Ovary (tissue), 9 donors: Measurements from ENCODE around the gene TBC1D8. TPM values are rescaled to one million over a fixed set of nuclear protein-coding genes. Genes with fewer than 3 reads are reported as not detected.
"Not testable (repeated sequence)": the region's sequence is repeated elsewhere in the genome, so short reads cannot be mapped to it uniquely, and the experiment has no call there.

ENCODE experiments used
- DNase-seq, 5 donors: peaks; one replicate each; pipeline ENCODE4 v3.0.0-alpha.2; 2019 to 2020
- H3K27ac ChIP-seq, 2 donors: fragments of 200-600 bp; one replicate each; pipeline versions ENCODE4 v1.5.1 to v1.8.0; 2019 to 2022
- H3K27me3 ChIP-seq: fragments of 200-600 bp; one replicate; pipeline ENCODE4 v1.8.0; 2022
- H3K36me3 ChIP-seq: fragments of 200-600 bp; sonication (generic); one replicate; pipeline ENCODE4 v1.5.1; 2019
- H3K4me1 ChIP-seq: one replicate; pipeline ENCODE4 v1.8.1; 2013; ENCODE audit warnings: mild to moderate bottlenecking, moderate library complexity; ENCODE audit not compliant: insufficient read depth
- H3K4me3 ChIP-seq: fragments of 200-600 bp; sonication (generic); one replicate; pipeline ENCODE4 v1.5.1; 2017
- H3K9me3 ChIP-seq, 2 donors: fragments of 200-600 bp in 1 of 2; sonication (generic) in 1 of 2; one replicate each; pipeline versions ENCODE4 v1.5.1 to v1.8.1; 2013 to 2019; ENCODE audit warnings: mild to moderate bottlenecking in 1 of 2, moderate library complexity in 1 of 2
- EP300 ChIP-seq: sonication (generic); formaldehyde crosslinking; IDR thresholded peaks from one replicate; pipeline ENCODE4 v1.6.1; 2017; ENCODE audit warnings: antibody characterized with exemption
- POLR2A ChIP-seq: fragments of 450-650 bp; IDR thresholded peaks from one replicate; pipeline ENCODE4 v1.6.1; 2017; ENCODE audit warnings: antibody characterized with exemption, mild to moderate bottlenecking, moderate library complexity
- WGBS, 3 donors: extraction: QIAGEN DNeasy Blood & Tissue Kit in 1 of 3; methylation state at CpG; one replicate each; pipeline versions ENCODE4 v1.1.5 to v1.1.7; 2013 to 2017; 5-methylcytosine and 5-hydroxymethylcytosine counted together
- intact Hi-C, 4 donors: fragments of 100-400 bp; cut with DNase I; formaldehyde crosslinking; loops; one replicate each; pipeline versions ENCODE4 v1.11.0 to v1.15.1; 2022 to 2023
- polyA plus RNA-seq, 2 donors: library from polyadenylated mRNA; stranded (reverse); fragments of 200-250 nt in 1 of 2; fragments of 350-450 nt in 1 of 2; fragmentation: Illumina TruSeq in 1 of 2; extraction: RNeasy Lipid Tissue Mini Kit (QIAGEN cat#74804) in 1 of 2; gene quantifications; one replicate each; pipeline ENCODE4 v1.2.3, GENCODE V29; 2013 to 2014
- total RNA-seq, 7 donors: library from RNA; depleted of rRNA in 2 of 7; stranded (reverse); fragments of >200 nt in 2 of 7; fragmentation: NEBNext Ultra II Directional in 3 of 7; extraction: Animal tissue kit (Norgen Biotek cat#: 25700) in 3 of 7; gene quantifications; one replicate each; pipeline versions ENCODE4 v1.1.0 to v1.2.4, GENCODE V29; 2016 to 2023
- TF ChIP-seq, protein P1 (sequence below), 3 donors: fragments of 450-650 bp in 2 of 3; fragments of 200-600 bp in 1 of 3; IDR thresholded peaks; one replicate each; pipeline versions ENCODE4 v1.5.1 to v1.8.0; 2016 to 2022; ENCODE audit warnings: antibody characterized with exemption in 3 of 3, mild to moderate bottlenecking in 1 of 3
- donor health status: DM: no; HTN: no; CAD: no; lungs with moderate emphysema.
- donor health status: DM: no; HTN: no; CAD: no.
- donor health status: Bipolar disorder and iron deficiency.
- donor health status: DM: yes; HTN: yes; CAD: no.
- donor health status: DM: no; HTN: no; CAD: no.
- donor health status: DM: yes; HTN: yes; CAD: no.

The TBC1D8 gene
- total and polyA plus RNA-seq, 9 donors = 10.8 to 44.6 (median 15.6) TPM

GRCh38 chr2:101179982-101180381, 28.8 kb upstream of the TBC1D8 start:
- H3K9me3 ChIP-seq = no peaks in the 10 kb centered on the region
- no peaks in the 10 kb centered on the region for H3K27me3 ChIP-seq
- DNase-seq = no peak
- TF ChIP-seq, protein P1, sequence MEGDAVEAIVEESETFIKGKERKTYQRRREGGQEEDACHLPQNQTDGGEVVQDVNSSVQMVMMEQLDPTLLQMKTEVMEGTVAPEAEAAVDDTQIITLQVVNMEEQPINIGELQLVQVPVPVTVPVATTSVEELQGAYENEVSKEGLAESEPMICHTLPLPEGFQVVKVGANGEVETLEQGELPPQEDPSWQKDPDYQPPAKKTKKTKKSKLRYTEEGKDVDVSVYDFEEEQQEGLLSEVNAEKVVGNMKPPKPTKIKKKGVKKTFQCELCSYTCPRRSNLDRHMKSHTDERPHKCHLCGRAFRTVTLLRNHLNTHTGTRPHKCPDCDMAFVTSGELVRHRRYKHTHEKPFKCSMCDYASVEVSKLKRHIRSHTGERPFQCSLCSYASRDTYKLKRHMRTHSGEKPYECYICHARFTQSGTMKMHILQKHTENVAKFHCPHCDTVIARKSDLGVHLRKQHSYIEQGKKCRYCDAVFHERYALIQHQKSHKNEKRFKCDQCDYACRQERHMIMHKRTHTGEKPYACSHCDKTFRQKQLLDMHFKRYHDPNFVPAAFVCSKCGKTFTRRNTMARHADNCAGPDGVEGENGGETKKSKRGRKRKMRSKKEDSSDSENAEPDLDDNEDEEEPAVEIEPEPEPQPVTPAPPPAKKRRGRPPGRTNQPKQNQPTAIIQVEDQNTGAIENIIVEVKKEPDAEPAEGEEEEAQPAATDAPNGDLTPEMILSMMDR (IDR thresholded peaks at IDR 0.05) = no peak
- TF ChIP-seq EP300 (no peak), POLR2A (no peak)
- no peak overlapping the region for H3K27ac ChIP-seq
- WGBS, 3 donors = 42 to 46% (median 43%) methylated on average over 3 of the region's 3 CpGs
- no peaks in the 10 kb centered on the region for H3K36me3 ChIP-seq
- H3K4me1 ChIP-seq = no peaks in the 10 kb centered on the region
- intact Hi-C loops = no loop called here
- no peak overlapping the region for H3K4me3 ChIP-seq

GRCh38 chr2:101176803-101177202, 25.6 kb upstream of the TBC1D8 start:
- no peaks in the 10 kb centered on the region for H3K9me3 ChIP-seq
- no peak for DNase-seq
- H3K4me3 ChIP-seq = no peak overlapping the region
- whole genome bisulfite sequencing, 3 donors = 50 to 59% (median 57%) methylated on average over 4 of the region's 4 CpGs
- intact Hi-C loops = no loop called here
- no peaks in the 10 kb centered on the region for H3K4me1 ChIP-seq
- H3K27me3 ChIP-seq = no peaks in the 10 kb centered on the region
- no peak overlapping the region for H3K27ac ChIP-seq
- TF ChIP-seq, protein P1 (IDR thresholded peaks at IDR 0.05) = no peak
- TF ChIP-seq POLR2A (no peak), EP300 (no peak)
- H3K36me3 ChIP-seq = no peaks in the 10 kb centered on the region

DNA sequence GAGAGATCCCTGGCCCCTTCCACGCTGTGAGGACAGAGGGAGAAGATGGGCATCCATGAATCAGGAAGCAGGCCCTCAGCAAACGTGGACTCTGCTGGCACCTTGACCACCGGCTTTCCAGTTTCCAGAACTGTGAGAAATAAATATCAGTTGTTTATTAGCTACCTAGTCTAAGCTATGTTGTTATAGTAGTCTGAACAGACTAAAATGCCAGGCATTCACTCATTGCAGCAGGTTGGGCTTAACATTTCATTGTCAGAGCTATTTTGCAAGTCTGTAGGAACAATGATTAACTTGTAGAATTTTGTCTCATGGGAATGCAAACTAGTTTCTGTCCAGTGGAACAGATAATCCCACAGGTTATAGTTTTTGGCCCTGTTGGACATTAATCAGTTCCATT, 24.8 kb upstream of the TBC1D8 start:
- TF ChIP-seq, protein P1 (IDR thresholded peaks at IDR 0.05) = no peak
- no peak for TF ChIP-seq EP300
- TF ChIP-seq POLR2A = no peak
- no peaks in the 10 kb centered on the region for H3K4me1 ChIP-seq
- intact Hi-C loops = no loop called here
- no peaks in the 10 kb centered on the region for H3K9me3 ChIP-seq
- H3K4me3 ChIP-seq = no peak overlapping the region
- 81 to 85% (median 81%) methylated on average over 3 of the region's 3 CpGs for WGBS, 3 donors
- no peak for DNase-seq
- H3K36me3 ChIP-seq = no peaks in the 10 kb centered on the region
- no peak overlapping the region for H3K27ac ChIP-seq
- H3K27me3 ChIP-seq = no peaks in the 10 kb centered on the region

DNA sequence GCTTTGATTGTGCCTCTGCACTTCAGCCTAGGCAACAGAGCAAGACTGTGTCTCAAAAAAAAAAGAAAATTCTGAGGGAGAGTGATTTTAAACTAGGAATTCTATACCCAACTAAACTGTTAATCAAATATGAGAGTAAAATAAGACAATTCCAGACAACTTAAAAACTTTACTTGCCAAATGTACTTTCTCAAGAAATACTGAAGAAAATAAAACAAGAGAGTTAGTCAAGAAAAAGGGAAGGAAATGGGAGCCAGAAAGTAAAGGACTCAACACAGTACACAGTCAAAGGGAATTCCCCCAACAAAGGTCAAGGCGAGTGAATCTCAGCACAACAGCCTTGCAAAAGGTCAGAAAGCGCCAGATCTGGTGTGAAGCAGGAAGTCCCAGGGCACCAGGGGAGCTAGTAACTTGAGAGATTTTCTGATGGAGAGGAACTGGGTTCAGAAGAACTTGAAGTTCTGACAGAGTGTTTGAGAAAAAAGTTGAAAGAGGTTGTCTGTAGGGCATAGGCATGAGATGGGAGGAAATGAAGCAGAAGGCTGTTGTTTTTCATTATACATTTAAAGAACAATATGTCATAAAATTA, 22.6 kb upstream of the TBC1D8 start:
- H3K36me3 ChIP-seq = no peaks in the 10 kb centered on the region
- no peaks in the 10 kb centered on the region for H3K27me3 ChIP-seq
- DNase-seq = no peak
- H3K4me3 ChIP-seq = no peak overlapping the region
- H3K27ac ChIP-seq = no peak overlapping the region
- WGBS, 3 donors = 59 to 86% (median 65%) methylated on average over 2 of the region's 2 CpGs
- TF ChIP-seq POLR2A (no peak), EP300 (no peak)
- TF ChIP-seq, protein P1 (IDR thresholded peaks at IDR 0.05) = no peak
- no peaks in the 10 kb centered on the region for H3K4me1 ChIP-seq
- intact Hi-C loops = no loop called here
- H3K9me3 ChIP-seq = no peaks in the 10 kb centered on the region

- H3K27ac ChIP-seq, H3K4me1 ChIP-seq, H3K4me3 ChIP-seq, DNase-seq, H3K27me3 ChIP-seq, H3K36me3 ChIP-seq, intact Hi-C loops, H3K9me3 ChIP-seq: not testable (repeated sequence)
- WGBS, 3 donors = 56 to 62% (median 56%) methylated on average over 2 of the region's 2 CpGs
Measured at GRCh38 chr2:101169822-101170221, 18.6 kb upstream of the TBC1D8 start.
